ENCODE measurements around the gene MED14. TPM values are rescaled to one million over a fixed set of nuclear protein-coding genes. Genes with fewer than 3 reads are reported as not detected.

Gene MED14
- total and polyA plus RNA-seq, 2 experiments from 2014 or later, result 11.0 to 26.7 TPM

DNA sequence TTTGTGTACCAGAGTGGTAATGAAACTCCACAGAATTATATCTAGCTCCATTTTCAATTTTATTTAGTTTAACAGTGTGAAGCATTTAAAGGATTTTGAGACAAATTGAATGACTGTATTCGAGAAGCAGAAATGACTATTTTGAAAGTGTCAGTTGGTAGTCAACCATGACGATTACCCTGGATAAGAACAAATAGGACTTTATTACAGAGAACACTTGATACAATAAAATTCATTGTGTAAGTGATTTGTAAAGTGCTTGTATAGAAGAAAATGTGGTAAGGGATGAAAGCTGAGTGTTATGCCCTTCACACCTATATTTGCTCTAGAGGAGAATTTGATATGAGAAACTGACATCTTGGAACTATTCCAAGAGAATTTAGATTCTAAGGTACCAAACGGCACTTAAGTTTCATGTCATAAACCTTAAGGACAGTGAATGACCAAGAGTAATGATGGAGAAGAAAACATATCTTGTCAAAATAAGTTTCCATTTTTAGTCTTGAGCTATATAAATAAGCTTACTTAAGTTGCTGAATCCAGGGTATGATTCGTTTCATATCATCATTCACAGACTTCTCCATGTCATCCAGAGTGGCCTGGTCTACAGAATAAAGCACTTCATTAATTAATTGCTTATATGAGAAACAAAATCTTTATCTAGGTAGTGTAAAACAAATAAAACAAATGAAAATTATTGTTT, 34.6 kb downstream of the MED14 start:
- no peaks in the 10 kb centered on the region for H3K9me3 ChIP-seq (ENCODE audit: low read depth)
- H3K36me3 ChIP-seq, result peaks cover 11% of the 10 kb centered on the region
- H3K4me3 ChIP-seq, result no peak overlapping the region
- TF ChIP-seq CTCF (IDR thresholded peaks at IDR 0.05; ENCODE audit: low read depth, low read length), result no peak
- no peaks in the 10 kb centered on the region for H3K4me1 ChIP-seq (ENCODE audit: low read depth)
- H3K27ac ChIP-seq, result no peak overlapping the region
- no peak for DNase-seq (ENCODE audit: low read depth in 1 of 2, low spot score in 1 of 2)
- no peaks in the 10 kb centered on the region for H3K27me3 ChIP-seq

- no peak for DNase-seq (ENCODE audit: low read depth in 1 of 2, low spot score in 1 of 2)
- H3K27me3 ChIP-seq, result no peaks in the 10 kb centered on the region
- H3K27ac ChIP-seq, result no peak overlapping the region
- TF ChIP-seq CTCF (IDR thresholded peaks at IDR 0.05; ENCODE audit: low read depth, low read length), result no peak
- no peaks in the 10 kb centered on the region for H3K4me1 ChIP-seq (ENCODE audit: low read depth)
- H3K4me3 ChIP-seq, result no peak overlapping the region
- no peaks in the 10 kb centered on the region for H3K9me3 ChIP-seq (ENCODE audit: low read depth)
- peaks cover 3% of the 10 kb centered on the region for H3K36me3 ChIP-seq
These were observed 36.5 kb downstream of the MED14 start for GRCh38 chrX:40698851-40699250.

DNA sequence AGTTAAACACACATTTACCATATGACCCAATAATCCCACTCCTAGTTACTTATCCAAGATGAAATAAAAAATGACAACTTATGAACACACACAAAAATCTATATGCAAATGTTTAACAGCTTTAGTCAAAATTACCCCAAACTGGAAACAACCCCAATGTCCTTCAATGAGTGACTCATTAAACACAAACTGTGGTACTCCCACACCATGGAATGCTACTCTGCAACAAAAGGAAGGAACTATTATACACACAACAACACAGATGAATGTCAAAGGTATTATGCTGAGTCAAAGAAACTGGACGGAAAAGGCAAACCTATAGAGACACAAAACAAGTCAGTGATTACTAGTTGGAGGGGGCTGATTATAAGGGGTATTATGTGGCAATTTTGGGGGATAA, 40.5 kb downstream of the MED14 start:
- TF ChIP-seq CTCF (IDR thresholded peaks at IDR 0.05; ENCODE audit: low read depth, low read length), result no peak
- peak in 1 of 2 donors; percentile 1 for DNase-seq (ENCODE audit: low read depth in 1 of 2, low spot score in 1 of 2)
- Histone ChIP-seq H3K9me3 (ENCODE audit: low read depth) (no peaks in the 10 kb centered on the region), H3K4me3 (no peak overlapping the region), H3K36me3 (peaks cover 7% of the 10 kb centered on the region), H3K27ac (no peak overlapping the region), H3K27me3 (no peaks in the 10 kb centered on the region), H3K4me1 (ENCODE audit: low read depth) (no peaks in the 10 kb centered on the region)

DNA sequence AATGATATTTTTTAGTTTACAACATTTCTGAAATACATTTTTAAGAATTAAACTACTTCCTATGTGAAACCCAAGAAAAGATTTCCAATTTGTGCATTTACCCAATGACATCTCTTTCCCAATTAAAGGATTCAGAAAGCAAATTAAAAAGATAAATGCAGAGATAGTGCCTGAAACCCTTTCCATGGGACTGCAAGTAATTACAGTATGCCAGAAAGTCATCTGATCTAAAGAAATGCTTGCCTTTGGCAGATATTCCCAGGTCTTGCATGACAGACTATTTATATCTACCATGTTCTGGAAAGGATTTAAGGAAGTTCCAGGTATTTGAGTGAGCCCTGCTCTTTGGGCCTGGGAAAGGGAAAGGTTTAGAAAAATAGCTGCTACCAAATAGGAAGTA, 46.4 kb downstream of the MED14 start:
- no peak for DNase-seq (ENCODE audit: low read depth in 1 of 2, low spot score in 1 of 2)
- Histone ChIP-seq H3K27ac (no peak overlapping the region), H3K4me3 (no peak overlapping the region), H3K9me3 (ENCODE audit: low read depth) (no peaks in the 10 kb centered on the region), H3K27me3 (no peaks in the 10 kb centered on the region), H3K36me3 (peaks cover 3% of the 10 kb centered on the region), H3K4me1 (ENCODE audit: low read depth) (no peaks in the 10 kb centered on the region)
- no peak for TF ChIP-seq CTCF (IDR thresholded peaks at IDR 0.05; ENCODE audit: low read depth, low read length)

DNA sequence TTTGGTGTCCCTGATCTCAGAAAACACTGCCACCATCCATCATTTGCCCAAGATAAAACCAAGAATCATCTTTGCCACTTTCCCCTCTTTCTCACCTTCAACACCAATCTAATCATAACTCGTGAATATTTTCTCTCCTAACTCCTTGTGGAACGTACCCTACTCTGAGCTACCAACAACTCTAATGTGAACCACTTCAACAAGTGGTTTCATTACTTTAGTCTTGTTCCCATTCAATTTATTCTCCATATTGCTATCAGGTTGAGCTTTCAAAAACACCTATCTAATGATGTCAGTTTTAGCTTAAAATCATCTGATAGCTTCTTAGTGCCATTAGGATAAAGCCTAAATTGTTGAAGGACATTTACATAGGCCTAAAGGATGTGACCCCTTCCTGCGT, 48.2 kb downstream of the MED14 start:
- Histone ChIP-seq H3K36me3 (no peaks in the 10 kb centered on the region), H3K4me3 (no peak overlapping the region), H3K9me3 (ENCODE audit: low read depth) (no peaks in the 10 kb centered on the region), H3K27me3 (no peaks in the 10 kb centered on the region), H3K4me1 (ENCODE audit: low read depth) (no peaks in the 10 kb centered on the region), H3K27ac (no peak overlapping the region)
- TF ChIP-seq CTCF (IDR thresholded peaks at IDR 0.05; ENCODE audit: low read depth, low read length), result no peak
- DNase-seq (ENCODE audit: low read depth in 1 of 2, low spot score in 1 of 2), result no peak
